Caco-2 (cell line): ENCODE results near the gene PRMT3. TPM values are rescaled to one million over a fixed set of nuclear protein-coding genes. Genes with fewer than 3 reads are reported as not detected.
"Not testable (repeated sequence)": the region's sequence is repeated elsewhere in the genome, so short reads cannot be mapped to it uniquely, and the experiment has no call there.

Experiments used
- BruUV-seq: library from RNA; stranded (reverse); fragments of 400-500 nt; replicated peaks from 2 replicates; lab custom pipeline; 2021; lab: Mats Ljungman, UMichigan
- CTCF ChIA-PET: fragments of 300-600 bp; sonication (Branson Sonifier 250); formaldehyde crosslinking; loops from one replicate; lab custom pipeline; 2022; ENCODE audit warnings: antibody characterized with exemption; lab: Charles Lee
- POLR2A ChIA-PET: fragments of 300-600 bp; sonication (Branson Sonifier 250); formaldehyde crosslinking; loops from one replicate; lab custom pipeline; 2022; ENCODE audit warnings: antibody characterized with exemption; lab: Charles Lee
- DNase-seq, 2 experiments: peaks; one replicate each; pipeline versions ENCODE4 v3.0.0 to v3.0.0-alpha.2; 2020 to 2022
- H3K27me3 ChIP-seq: replicated peaks from 2 replicates; pipeline ENCODE4 v1.6.0; 2011; ENCODE audit warnings: low read length; ENCODE audit not compliant: control insufficient read depth, insufficient read depth
- H3K36me3 ChIP-seq: 2 replicates; pipeline ENCODE4 v1.5.1; 2011; ENCODE audit warnings: low read length; ENCODE audit not compliant: control insufficient read depth, insufficient read depth
- H3K4me1 ChIP-seq: fragments of 250-450 bp; sonication (Bioruptor Pico); 2 replicates; pipeline ENCODE4 v1.5.1; 2020; ENCODE audit warnings: mild to moderate bottlenecking
- H3K4me3 ChIP-seq: 2 replicates; pipeline ENCODE4 v1.5.1; 2011; ENCODE audit warnings: low read depth, mild to moderate bottlenecking, control low read depth, low read length
- H3K9me3 ChIP-seq: fragments of 250-450 bp; sonication (Bioruptor Pico); 2 replicates; pipeline ENCODE4 v1.5.1; 2020; ENCODE audit warnings: mild to moderate bottlenecking, moderate library complexity
- H3K27ac Mint-ChIP-seq: one replicate; pipeline ENCODE4 v1.8.0; 2022; ENCODE audit warnings: mixed read lengths; ENCODE audit not compliant: unreplicated experiment
- H3K27me3 Mint-ChIP-seq: one replicate; pipeline ENCODE4 v1.8.0; 2022; ENCODE audit warnings: mixed read lengths; ENCODE audit not compliant: insufficient read depth, unreplicated experiment
- H3K36me3 Mint-ChIP-seq: one replicate; pipeline ENCODE4 v1.8.0; 2022; ENCODE audit warnings: mild to moderate bottlenecking, mixed read lengths; ENCODE audit not compliant: insufficient read depth, unreplicated experiment
- H3K4me1 Mint-ChIP-seq: one replicate; pipeline ENCODE4 v1.8.0; 2022; ENCODE audit warnings: low read depth, mixed read lengths; ENCODE audit not compliant: unreplicated experiment
- H3K4me3 Mint-ChIP-seq: one replicate; pipeline ENCODE4 v1.8.0; 2022; ENCODE audit warnings: mild to moderate bottlenecking, moderate library complexity, mixed read lengths; ENCODE audit not compliant: unreplicated experiment
- H3K9me3 Mint-ChIP-seq: one replicate; pipeline ENCODE4 v1.8.0; 2022; ENCODE audit warnings: mixed read lengths; ENCODE audit not compliant: unreplicated experiment
- CTCF ChIP-seq, 2 experiments: fragments of 200-600 bp in 1 of 2; IDR thresholded peaks; 1 replicate in 1 of 2; 2 replicates in 1 of 2; pipeline versions ENCODE4 v1.5.1 to v1.8.0; 2011 to 2022; ENCODE audit warnings: antibody characterized with exemption in 1 of 2, control low read depth in 1 of 2, inconsistent platforms in 1 of 2, low read depth in 1 of 2, low read length in 1 of 2, mild to moderate bottlenecking in 1 of 2, moderate library complexity in 1 of 2; ENCODE audit not compliant: insufficient read depth in 1 of 2, severe bottlenecking in 1 of 2, unreplicated experiment in 1 of 2
- intact Hi-C: fragments of 100-400 bp; cut with micrococcal nuclease; formaldehyde crosslinking; loops from one replicate; pipeline ENCODE4 v1.10.0; 2022; ENCODE audit not compliant: unreplicated experiment
- total RNA-seq: library from RNA; stranded (reverse); gene quantifications from 2 replicates; pipeline ENCODE4 v1.2.3, GENCODE V29; 2022

PRMT3 gene
- total RNA-seq, 1 experiment from 2014 or later: 26.1 TPM

- POLR2A ChIA-PET: no interaction called here
- H3K4me1 Mint-ChIP-seq: no peaks in the 10 kb centered on the region
- peaks cover 12% of the 10 kb centered on the region for H3K9me3 Mint-ChIP-seq
- no peaks in the 10 kb centered on the region; the same call in 1 of the 2 replicates for H3K36me3 ChIP-seq
- CTCF ChIA-PET: no interaction called here
- no TSS peak for BruUV-seq
- H3K9me3 ChIP-seq: peaks cover 8% of the 10 kb centered on the region; the same call in 1 of the 2 replicates
- no peaks in the 10 kb centered on the region for H3K4me1 ChIP-seq
- DNase-seq: no peak
- intact Hi-C loops: no loop called here
- H3K27me3 ChIP-seq: no peaks in the 10 kb centered on the region; the same call in 1 of the 2 replicates
- no peak overlapping the region for H3K27ac Mint-ChIP-seq
- TF ChIP-seq CTCF (IDR thresholded peaks at IDR 0.05; ENCODE audit: insufficient read depth in 1 of 2, low read depth in 1 of 2, low read length in 1 of 2, severe bottlenecking in 1 of 2, unreplicated experiment in 1 of 2): no peak
- H3K4me3 Mint-ChIP-seq: no peak overlapping the region
- H3K4me3 ChIP-seq: no peak overlapping the region
- peaks cover 9% of the 10 kb centered on the region for H3K27me3 Mint-ChIP-seq
- H3K36me3 Mint-ChIP-seq: no peaks in the 10 kb centered on the region
Observed at GRCh38 chr11:20555783-20556182, 168.3 kb downstream of the PRMT3 start.

- H3K9me3 ChIP-seq, intact Hi-C loops, H3K4me1 ChIP-seq, H3K36me3 Mint-ChIP-seq, H3K4me3 ChIP-seq, H3K27me3 ChIP-seq, H3K36me3 ChIP-seq, H3K4me3 Mint-ChIP-seq, H3K27ac Mint-ChIP-seq, BruUV-seq, H3K4me1 Mint-ChIP-seq, CTCF ChIA-PET, H3K27me3 Mint-ChIP-seq, POLR2A ChIA-PET, DNase-seq: not testable (repeated sequence)
- peaks cover 12% of the 10 kb centered on the region for H3K9me3 Mint-ChIP-seq
Observed at GRCh38 chr11:20556396-20556795, 168.9 kb downstream of the PRMT3 start.

GRCh38 chr11:20558741-20559140 is 171.2 kb downstream of the PRMT3 start:
- H3K9me3 ChIP-seq: peaks cover 8% of the 10 kb centered on the region; the same call in 1 of the 2 replicates
- H3K27me3 Mint-ChIP-seq: peaks cover 11% of the 10 kb centered on the region
- ChIA-PET POLR2A (no interaction called here), CTCF (no interaction called here)
- intact Hi-C loops: no loop called here
- peaks cover 1% of the 10 kb centered on the region; the same call in 1 of the 2 replicates for H3K27me3 ChIP-seq
- no peak for TF ChIP-seq CTCF (IDR thresholded peaks at IDR 0.05; ENCODE audit: insufficient read depth in 1 of 2, low read depth in 1 of 2, low read length in 1 of 2, severe bottlenecking in 1 of 2, unreplicated experiment in 1 of 2)
- H3K36me3 Mint-ChIP-seq: no peaks in the 10 kb centered on the region
- no peaks in the 10 kb centered on the region for H3K4me1 Mint-ChIP-seq
- no peak overlapping the region for H3K27ac Mint-ChIP-seq
- H3K9me3 Mint-ChIP-seq: peaks cover 12% of the 10 kb centered on the region
- H3K4me3 ChIP-seq: no peak overlapping the region
- no peaks in the 10 kb centered on the region for H3K4me1 ChIP-seq
- no TSS peak for BruUV-seq
- no peaks in the 10 kb centered on the region; the same call in 1 of the 2 replicates for H3K36me3 ChIP-seq
- no peak for DNase-seq
- H3K4me3 Mint-ChIP-seq: no peak overlapping the region

Other genes with a start within 250 kb of the PRMT3 start
- gene DBX1, start 227.2 kb upstream of the PRMT3 start, total RNA-seq: not detected in 2 replicates
- gene HTATIP2, start 24.0 kb upstream of the PRMT3 start, total RNA-seq: 82.1 and 87.9 TPM in 2 replicates
- not detected in 2 replicates for gene SLC6A5, start 211.9 kb downstream of the PRMT3 start, total RNA-seq